GM19099 (cell line): ENCODE results near the gene ARHGEF11.
A peak's percentile ranks its signal among the peaks of the same experiment; 100 is the strongest.

Experiments
- POLR2A ChIP-seq: IDR thresholded peaks from 3 replicates; pipeline ENCODE4 v1.6.1; 2011; ENCODE audit warnings: low read depth; ENCODE audit not compliant: insufficient read length; ENCODE audit errors: extremely low read depth

ARHGEF11 gene, protein sequence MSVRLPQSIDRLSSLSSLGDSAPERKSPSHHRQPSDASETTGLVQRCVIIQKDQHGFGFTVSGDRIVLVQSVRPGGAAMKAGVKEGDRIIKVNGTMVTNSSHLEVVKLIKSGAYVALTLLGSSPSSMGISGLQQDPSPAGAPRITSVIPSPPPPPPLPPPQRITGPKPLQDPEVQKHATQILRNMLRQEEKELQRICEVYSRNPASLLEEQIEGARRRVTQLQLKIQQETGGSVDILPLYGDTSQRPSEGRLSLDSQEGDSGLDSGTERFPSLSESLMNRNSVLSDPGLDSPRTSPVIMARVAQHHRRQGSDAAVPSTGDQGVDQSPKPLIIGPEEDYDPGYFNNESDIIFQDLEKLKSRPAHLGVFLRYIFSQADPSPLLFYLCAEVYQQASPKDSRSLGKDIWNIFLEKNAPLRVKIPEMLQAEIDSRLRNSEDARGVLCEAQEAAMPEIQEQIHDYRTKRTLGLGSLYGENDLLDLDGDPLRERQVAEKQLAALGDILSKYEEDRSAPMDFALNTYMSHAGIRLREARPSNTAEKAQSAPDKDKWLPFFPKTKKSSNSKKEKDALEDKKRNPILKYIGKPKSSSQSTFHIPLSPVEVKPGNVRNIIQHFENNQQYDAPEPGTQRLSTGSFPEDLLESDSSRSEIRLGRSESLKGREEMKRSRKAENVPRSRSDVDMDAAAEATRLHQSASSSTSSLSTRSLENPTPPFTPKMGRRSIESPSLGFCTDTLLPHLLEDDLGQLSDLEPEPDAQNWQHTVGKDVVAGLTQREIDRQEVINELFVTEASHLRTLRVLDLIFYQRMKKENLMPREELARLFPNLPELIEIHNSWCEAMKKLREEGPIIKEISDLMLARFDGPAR (N-terminal part only)

DNA sequence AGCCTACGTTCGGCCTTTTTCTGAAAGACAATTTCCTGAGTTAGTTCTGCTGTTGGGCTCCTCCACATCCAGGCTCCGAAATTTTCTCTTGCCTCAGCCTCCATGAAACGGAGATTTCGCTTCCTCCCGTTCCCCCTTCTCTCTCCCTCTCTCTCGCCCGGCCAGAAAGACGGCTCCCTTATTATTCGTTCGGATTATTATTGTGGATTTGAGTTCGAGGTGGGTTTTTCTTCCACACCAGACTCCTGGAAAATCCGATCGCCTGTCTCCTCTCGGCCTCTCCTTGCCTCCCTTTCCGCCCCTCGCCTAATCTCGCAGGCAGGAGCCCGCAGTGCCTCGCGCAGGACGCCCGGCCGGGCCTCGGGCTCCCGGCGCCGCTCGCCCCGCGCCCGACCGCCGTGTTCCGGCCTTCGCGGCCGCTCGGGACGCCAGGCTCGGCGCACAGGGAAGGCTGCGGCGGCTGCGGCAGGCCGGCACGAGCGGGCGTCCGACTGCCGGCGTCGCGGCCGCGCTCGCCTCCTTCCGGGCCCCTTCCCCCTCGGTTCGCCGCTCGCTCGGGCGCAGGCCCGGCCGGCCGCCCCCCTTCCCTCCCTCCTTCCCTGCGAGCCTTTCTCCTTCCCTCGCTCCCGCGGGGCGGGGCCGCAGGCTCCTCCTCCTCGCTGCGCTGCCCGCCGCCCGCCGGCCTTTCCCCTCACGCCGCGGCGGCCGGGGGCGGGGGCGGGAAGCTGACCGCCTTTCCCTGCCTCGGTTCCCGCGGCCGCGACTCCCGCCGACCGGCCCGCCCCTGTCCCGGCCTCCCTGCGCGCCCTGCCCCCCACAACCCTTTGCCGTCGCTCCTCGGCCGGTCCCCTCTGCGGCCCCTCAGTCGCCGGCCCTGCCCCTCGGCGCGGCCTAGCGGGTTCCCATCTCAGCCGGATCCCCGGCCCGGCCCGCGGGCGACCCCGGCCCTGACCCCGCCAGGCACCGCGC lies at the start of gene ARHGEF11:
TSS of gene ARHGEF11 (minus strand) at position 493 of the 969 bp plus-strand sequence. CDS start 1,412 bp downstream, outside the sequence.
- peak; percentile 58 for TF ChIP-seq POLR2A

DNA sequence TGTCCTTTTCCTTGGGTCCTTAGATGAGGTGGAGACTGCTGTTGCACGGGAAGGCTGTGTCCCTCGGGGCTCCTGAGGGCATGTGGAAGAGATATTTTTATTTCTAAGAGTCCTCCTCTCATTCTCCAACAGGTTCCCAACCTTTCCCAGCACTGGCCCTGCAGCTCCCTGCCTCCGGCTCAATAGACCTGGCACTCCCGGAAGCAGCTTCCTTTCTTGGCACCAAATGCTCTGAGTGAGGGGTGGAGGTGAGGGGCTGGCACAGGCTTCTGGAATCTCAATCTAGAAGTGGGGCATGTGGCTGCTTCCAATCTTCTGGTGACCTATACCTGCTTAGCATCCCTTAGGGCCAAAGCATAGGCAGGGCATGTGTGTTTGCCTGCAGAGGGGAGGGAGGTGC lies 49.5 kb upstream of the ARHGEF11 start:
- TF ChIP-seq POLR2A = no peak

DNA sequence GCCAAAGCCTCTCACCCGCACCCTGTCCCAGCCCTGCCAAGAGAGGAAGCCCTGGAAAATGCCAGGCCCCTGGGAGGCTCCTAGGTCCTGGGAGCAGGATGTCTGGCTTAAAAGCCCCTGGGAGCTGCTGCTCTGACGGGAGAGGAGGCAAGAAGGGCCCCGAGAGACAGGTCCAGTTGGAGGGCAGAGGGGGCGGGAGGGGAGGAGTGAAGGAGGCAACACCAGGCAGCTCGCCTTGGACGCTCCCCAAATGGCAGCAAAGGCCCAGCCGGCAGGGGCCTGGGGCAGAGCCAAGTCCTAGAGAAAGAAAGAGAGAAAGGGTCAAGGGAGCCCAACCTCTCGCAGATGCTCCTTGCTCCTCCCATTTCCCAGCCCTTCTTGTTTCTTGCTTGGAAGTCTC lies 47.3 kb upstream of the ARHGEF11 start:
- TF ChIP-seq POLR2A = no peak

DNA sequence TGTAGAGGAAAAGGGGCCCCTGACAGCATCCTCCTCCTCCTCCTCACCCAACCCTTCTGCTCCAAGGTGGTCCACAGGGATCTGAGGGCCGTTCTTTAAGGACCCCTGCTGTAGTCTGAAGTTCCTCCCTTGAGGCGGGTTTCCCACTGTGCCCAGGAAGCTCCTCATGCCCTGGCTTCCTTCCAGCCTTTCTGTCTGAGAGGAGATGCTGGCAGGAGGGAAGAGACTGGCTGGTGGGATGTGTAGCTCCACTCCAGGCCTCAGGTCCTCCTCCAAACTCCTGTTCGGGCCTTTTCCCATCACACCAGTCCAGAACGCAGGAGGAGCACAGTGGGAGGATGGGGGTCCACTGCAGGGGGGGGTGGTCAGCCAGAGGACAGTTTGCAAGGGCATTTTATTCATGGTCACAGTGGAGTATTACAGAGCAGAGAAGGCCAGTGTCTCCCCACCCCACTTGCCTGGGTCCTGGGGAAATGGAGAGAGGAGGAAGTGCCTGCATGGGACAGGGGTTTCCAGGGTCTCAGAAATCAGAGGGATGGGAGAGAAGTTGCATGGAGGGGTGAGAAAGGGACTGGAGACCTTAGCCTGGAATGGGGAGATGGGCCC lies 46.2 kb upstream of the ARHGEF11 start:
- TF ChIP-seq POLR2A = no peak

DNA sequence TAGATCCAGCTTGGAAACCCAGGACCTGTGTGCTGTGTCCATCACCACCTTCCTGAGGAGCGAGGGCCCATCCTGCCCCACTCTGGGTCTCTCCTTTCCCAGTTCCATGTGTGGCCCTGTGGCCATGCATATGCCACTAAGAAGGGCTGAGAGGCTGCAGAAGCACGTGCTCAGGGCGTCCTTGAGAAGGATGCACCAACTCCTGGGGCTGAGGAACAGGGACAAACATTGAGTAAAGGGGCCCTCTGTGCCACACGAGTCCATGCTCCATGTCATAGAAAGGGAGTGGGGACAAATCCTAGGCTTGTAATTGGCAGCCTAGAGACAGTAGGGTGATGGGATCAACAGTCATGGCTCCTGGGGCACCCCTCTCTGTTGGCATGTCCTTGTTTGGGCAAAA lies 45.6 kb upstream of the ARHGEF11 start:
- no peak for TF ChIP-seq POLR2A

DNA sequence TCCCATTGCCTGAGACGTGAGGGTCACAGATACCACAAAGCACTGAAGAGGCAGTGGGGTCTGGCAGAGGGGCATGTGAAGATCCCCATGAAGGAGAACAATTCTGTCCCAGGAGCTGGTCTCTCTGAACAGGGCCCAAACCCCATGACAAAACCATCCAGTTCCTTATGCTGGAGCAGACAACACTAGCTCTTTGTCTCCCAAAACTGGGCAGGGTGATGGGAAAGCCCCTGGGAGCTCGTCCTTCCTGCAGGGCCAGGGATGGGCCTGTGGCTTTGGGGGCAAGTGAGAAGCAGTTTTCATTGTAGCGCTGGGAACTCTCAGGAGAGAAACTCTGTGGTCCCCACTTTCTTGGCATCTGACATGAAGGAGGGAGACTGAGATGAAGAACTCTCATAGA lies 45.2 kb upstream of the ARHGEF11 start:
- TF ChIP-seq POLR2A = no peak

DNA sequence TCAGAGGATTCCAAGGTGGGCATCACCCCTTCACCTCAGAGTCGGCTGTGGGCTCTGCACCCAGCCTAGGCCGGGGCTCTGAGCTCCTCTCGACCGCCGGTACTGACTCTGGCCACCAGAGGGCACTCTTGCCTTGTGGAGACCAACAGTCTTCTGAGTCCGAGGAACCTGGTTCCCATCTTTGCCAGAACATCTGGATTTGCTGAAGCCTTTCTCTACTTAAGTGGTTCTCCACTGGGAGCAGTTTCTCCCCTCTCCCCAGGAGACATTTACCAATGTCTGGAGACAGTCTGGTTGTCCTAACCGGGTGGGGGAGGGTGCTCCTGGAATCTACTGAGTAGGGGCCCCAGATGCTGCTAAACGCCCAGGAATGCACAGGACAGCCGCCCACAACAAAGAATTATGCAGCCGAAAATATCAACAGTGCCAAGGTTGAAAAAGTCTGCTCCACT lies 44.7 kb upstream of the ARHGEF11 start:
- TF ChIP-seq POLR2A = no peak

DNA sequence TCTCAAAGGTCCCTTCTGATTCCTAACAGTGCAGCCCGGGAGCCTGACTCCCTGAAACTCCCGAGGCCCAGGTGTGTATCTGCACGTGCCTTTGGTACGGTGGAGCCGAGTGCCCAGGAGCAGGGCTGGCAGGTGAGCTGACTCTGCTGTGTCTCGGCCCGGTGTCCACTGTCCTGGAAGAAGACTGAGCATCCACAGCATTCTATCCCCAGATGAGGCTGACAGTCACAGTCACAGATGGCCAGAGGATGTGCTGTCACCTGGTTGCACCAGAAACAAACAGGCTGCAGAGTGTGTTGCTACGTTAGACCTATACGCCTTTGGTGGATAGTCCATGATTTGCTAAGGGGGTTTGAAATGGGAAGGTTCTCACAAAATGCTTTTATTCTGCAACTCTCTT lies 44.2 kb upstream of the ARHGEF11 start:
- TF ChIP-seq POLR2A = no peak

DNA sequence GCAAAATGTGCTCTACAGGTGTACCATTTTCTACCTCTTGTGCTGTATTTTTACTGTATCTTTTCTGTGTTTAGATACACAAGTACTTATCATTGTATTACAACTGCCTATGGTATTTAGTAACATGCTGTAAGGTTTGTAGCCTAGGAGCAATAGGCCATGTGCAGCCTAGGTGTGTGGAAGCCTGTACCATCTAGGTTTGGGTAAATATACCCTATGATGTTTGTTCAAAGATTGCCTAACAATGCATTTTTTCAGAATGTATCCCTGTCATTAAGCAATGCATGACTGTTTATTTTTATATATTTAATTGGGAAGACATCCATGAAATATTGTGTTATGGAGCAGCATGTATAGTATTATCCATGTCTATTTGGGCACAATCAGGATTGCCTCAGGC lies 43.1 kb upstream of the ARHGEF11 start:
- no peak for TF ChIP-seq POLR2A

DNA sequence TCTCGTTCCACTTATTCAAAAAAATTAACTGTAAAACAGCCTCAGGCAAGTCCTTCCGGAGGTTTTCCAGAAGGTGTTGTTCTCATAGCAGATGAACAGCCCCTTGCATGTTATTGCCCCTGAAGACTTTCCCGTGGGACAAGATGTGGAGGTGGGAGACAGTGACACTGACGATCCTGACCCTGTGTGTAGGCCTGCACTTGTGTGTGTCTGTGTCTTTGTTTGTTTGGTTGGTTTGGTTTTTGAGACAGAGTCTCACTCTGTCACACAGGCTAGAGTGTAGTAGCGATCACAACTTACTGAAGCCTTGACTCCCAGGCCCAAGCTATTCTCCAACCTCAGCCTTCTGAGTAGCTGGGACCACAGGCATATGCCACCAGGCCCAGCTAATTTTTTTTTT lies 41.5 kb upstream of the ARHGEF11 start:
- TF ChIP-seq POLR2A = no peak

DNA sequence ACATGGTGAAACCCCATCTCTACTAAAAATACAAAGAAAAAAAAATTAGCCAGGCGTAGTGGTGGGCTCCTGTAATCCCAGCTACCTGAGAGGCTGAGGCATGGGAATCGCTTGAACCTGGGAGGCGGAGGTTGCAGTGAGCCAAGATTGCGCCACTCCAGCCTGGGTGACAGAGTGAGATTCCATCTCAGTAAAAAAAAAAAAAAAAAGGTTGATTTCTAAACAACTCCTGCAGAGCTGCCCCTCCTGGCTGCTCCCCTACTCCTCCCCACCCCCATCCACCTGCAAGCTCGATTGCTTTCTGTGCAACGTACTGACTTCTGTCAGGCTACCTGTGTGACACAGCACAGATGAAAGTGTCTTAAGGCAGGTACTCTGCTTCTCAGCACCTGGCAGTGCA lies 40.8 kb upstream of the ARHGEF11 start:
- TF ChIP-seq POLR2A = no peak

DNA sequence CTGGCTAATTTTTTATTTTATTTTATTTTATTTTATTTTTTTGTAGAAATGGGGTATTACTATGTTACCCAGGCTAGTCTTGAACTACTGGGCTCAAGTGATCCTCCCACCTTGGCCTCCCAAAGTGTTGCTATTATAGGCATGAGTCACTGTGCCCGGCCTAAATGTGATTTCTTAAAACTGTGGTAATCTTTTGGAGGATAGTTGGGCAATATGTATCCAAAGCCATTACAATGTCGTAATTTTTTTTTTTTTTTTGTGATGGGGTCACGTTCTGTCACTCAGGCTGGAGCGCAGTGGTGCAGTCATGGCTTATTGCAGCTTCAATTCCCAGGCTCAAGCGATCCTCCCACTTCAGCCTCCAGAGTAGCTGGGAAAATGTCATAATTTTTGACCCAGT lies 39.9 kb upstream of the ARHGEF11 start:
- TF ChIP-seq POLR2A = no peak

DNA sequence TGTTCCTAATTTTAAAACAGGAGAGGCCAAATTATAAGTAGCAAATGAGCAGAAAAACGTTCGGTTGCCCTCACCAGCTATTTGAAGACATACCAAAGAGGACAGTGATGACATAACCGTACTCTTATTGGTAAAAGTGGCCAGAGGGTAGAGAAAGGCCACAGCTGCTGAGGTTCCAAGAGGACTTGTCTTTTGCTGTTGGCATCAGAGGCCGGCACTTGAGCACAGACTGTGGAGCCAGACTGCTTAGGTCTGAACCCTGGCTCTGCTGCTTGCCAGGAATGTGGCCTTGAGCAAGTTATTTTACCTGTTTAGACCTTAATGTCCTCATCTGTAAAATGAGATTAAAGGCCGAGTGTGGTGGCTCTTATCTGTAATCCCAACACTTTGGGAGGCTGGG lies 39.2 kb upstream of the ARHGEF11 start:
- no peak for TF ChIP-seq POLR2A

DNA sequence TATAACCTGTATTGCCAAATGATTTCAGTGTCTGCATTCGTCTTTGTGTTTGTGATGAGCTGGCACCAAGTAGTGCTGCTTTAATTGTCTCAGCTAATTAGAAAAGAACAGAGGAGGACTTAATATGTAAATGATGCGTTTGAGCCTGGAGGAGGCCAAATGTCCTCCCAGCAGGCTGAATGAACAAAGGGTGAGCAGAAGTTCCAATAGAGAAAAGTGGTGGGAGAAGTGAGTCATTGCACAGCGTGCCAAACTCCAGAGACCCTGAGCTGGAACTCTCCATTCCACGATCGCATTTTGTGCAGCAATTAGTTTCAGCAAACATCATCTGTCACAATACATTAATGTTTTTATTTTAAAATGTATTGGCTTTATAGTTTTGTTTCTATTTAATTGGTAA lies 36.2 kb upstream of the ARHGEF11 start:
- TF ChIP-seq POLR2A = no peak
